CD14-positive monocyte (primary cell): ENCODE measurements around the gene CARD6. TPM values are rescaled to one million over a fixed set of nuclear protein-coding genes. Genes with fewer than 3 reads are reported as not detected.
A peak's percentile ranks its signal among the peaks of the same experiment; 100 is the strongest.

ENCODE experiments used
- DNase-seq, 3 donors: peaks; one replicate each; pipeline ENCODE4 v3.0.0-alpha.2; 2011 to 2022
- H2AFZ ChIP-seq: 2 replicates; pipeline ENCODE4 v1.6.0; 2012; ENCODE audit warnings: mild to moderate bottlenecking, low read depth, low read length, inconsistent platforms; ENCODE audit not compliant: insufficient read depth, poor library complexity, severe bottlenecking
- H3K27ac ChIP-seq, 2 donors: 1 replicate in 1 of 2; 2 replicates in 1 of 2; pipeline ENCODE4 v1.5.1; 2012 to 2013; ENCODE audit warnings: low read length in 2 of 2, control low read depth in 1 of 2, inconsistent platforms in 1 of 2, low read depth in 1 of 2, mild to moderate bottlenecking in 1 of 2
- H3K27me3 ChIP-seq, 2 donors: one replicate each; pipeline versions ENCODE4 v1.6.0 to v1.6.1; 2011 to 2013; ENCODE audit warnings: low read length in 2 of 2; ENCODE audit not compliant: control insufficient read depth in 2 of 2, insufficient read depth in 2 of 2
- H3K36me3 ChIP-seq, 2 donors: replicated peaks in 1 of 2; 1 replicate in 1 of 2; 2 replicates in 1 of 2; pipeline versions ENCODE4 v1.5.1 to v1.6.1; 2012 to 2013; ENCODE audit warnings: low read length in 2 of 2, control low read depth in 1 of 2, inconsistent platforms in 1 of 2, mild to moderate bottlenecking in 1 of 2; ENCODE audit not compliant: insufficient read depth in 2 of 2, control insufficient read depth in 1 of 2
- H3K4me1 ChIP-seq, 2 donors: 1 replicate in 1 of 2; 2 replicates in 1 of 2; pipeline versions ENCODE4 v1.5.1 to v1.6.1; 2012 to 2013; ENCODE audit warnings: low read length in 2 of 2, control low read depth in 1 of 2, inconsistent platforms in 1 of 2, mild to moderate bottlenecking in 1 of 2, moderate library complexity in 1 of 2; ENCODE audit not compliant: insufficient read depth in 2 of 2, control insufficient read depth in 1 of 2
- H3K4me2 ChIP-seq: replicated peaks from 2 replicates; pipeline ENCODE3; 2012; ENCODE audit warnings: low read length, moderate library complexity, mild to moderate bottlenecking; ENCODE audit not compliant: poor library complexity, severe bottlenecking; ENCODE audit errors: extremely low read depth
- H3K4me3 ChIP-seq, 3 experiments: fragments of 200-600 bp in 1 of 3; sonication (generic) in 1 of 3; replicated peaks in 1 of 3; 1 replicate in 2 of 3; 2 replicates in 1 of 3; pipeline ENCODE4 v1.5.1; 2011 to 2013; ENCODE audit warnings: low read length in 3 of 3, mild to moderate bottlenecking in 3 of 3, control low read depth in 2 of 3, low read depth in 2 of 3, inconsistent platforms in 1 of 3, moderate library complexity in 1 of 3
- H3K79me2 ChIP-seq: 2 replicates; pipeline ENCODE4 v1.6.0; 2012; ENCODE audit warnings: mild to moderate bottlenecking, control low read depth, inconsistent platforms, low read length, moderate library complexity; ENCODE audit not compliant: insufficient read depth
- H3K9ac ChIP-seq: 2 replicates; pipeline ENCODE4 v1.6.0; 2017; ENCODE audit warnings: low read length, mild to moderate bottlenecking; ENCODE audit not compliant: insufficient read depth, poor library complexity, severe bottlenecking
- H3K9me3 ChIP-seq, 2 donors: replicated peaks in 1 of 2; 1 replicate in 1 of 2; 2 replicates in 1 of 2; pipeline versions ENCODE4 v1.5.1 to v1.6.1; 2012 to 2013; ENCODE audit warnings: low read length in 2 of 2, control low read depth in 1 of 2; ENCODE audit not compliant: control insufficient read depth in 1 of 2, insufficient read depth in 1 of 2
- H4K20me1 ChIP-seq: 2 replicates; pipeline ENCODE4 v1.6.0; 2012; ENCODE audit warnings: mild to moderate bottlenecking, low read length, control low read depth, moderate library complexity; ENCODE audit not compliant: insufficient read depth
- H3K27ac Mint-ChIP-seq, 7 donors: one replicate each; pipeline ENCODE4 v1.8.0; 2020; ENCODE audit warnings: mild to moderate bottlenecking in 7 of 7, mixed read lengths in 7 of 7, moderate library complexity in 6 of 7, inconsistent platforms in 2 of 7
- H3K27me3 Mint-ChIP-seq, 3 donors: one replicate each; pipeline ENCODE4 v1.8.0; 2021 to 2022; ENCODE audit warnings: low read depth in 3 of 3, mild to moderate bottlenecking in 3 of 3, mixed read lengths in 3 of 3, moderate library complexity in 3 of 3, inconsistent platforms in 1 of 3
- H3K36me3 Mint-ChIP-seq, 2 donors: one replicate each; pipeline ENCODE4 v1.8.0; 2020; ENCODE audit warnings: mixed read lengths in 2 of 2, inconsistent platforms in 1 of 2, mild to moderate bottlenecking in 1 of 2
- H3K4me1 Mint-ChIP-seq: one replicate; pipeline ENCODE4 v1.8.0; 2020; ENCODE audit warnings: mild to moderate bottlenecking, mixed read lengths
- H3K4me3 Mint-ChIP-seq, 2 donors: one replicate each; pipeline ENCODE4 v1.8.0; 2020; ENCODE audit warnings: mild to moderate bottlenecking in 2 of 2, mixed read lengths in 2 of 2, moderate library complexity in 1 of 2
- H3K9me3 Mint-ChIP-seq, 7 donors: one replicate each; pipeline ENCODE4 v1.8.0; 2020 to 2022; ENCODE audit warnings: mixed read lengths in 7 of 7, mild to moderate bottlenecking in 6 of 7, moderate library complexity in 6 of 7, inconsistent platforms in 2 of 7
- WGBS: methylation state at CpG from one replicate; pipeline ENCODE4 v1.1.5; 2013; ENCODE audit warnings: missing lambda C conversion rate; ENCODE audit not compliant: insufficient coverage; 5-methylcytosine and 5-hydroxymethylcytosine counted together
- intact Hi-C, 2 donors: fragments of 100-400 bp; cut with micrococcal nuclease; formaldehyde crosslinking; loops; one replicate each; pipeline versions ENCODE4 v1.15.0 to v1.15.1; 2023
- polyA plus RNA-seq, 3 donors: library from polyadenylated mRNA; depleted of rRNA in 1 of 3; unstranded in 2 of 3; stranded (reverse) in 1 of 3; fragments of 300-500 nt in 2 of 3; fragments of >200 nt in 1 of 3; fragmentation: Illumina TruSeq in 2 of 3; gene quantifications; 1 replicate in 2 of 3; 2 replicates in 1 of 3; pipeline ENCODE4 v1.2.3, GENCODE V29; 2012 to 2021
- TF ChIP-seq, protein P1 (sequence below): fragments of 200-600 bp; IDR thresholded peaks from one replicate; pipeline ENCODE4 v1.8.0; 2022; ENCODE audit warnings: antibody characterized with exemption, mild to moderate bottlenecking

The CARD6 gene
- polyA plus RNA-seq, 3 donors = 5.8 to 15.6 (median 10.6) TPM

DNA sequence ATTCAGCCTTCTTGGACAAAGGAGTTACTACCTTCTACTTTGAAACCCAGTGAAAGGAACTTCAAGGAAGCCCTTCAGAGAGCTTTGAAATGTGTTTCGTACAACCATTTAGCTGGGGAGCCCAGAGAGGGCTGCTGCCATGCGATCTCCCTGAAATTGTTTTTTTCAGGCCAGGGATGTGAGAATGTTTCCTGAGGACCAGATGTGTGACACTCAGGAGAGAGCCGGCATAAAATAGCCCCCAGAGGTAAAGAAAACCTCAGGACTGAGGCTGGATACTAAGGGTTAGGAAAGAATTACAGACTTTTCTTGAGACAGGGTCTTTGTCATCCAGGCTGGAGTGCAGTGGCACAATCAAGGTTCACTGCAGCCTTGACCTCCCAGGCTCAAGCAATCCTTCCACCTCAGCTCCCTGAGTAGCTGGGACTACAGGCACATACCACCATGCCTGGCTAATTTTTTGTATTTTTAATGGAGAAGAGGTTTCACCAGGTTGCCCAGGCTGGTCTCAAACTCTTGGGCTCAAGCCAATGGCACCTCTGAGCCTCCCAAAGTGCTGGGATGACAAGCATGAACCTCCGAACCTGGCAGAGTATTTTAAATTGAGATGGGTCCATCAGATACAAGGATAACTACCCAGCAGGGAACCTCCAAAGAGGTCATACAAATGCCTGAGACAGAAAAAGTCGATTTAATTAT, 14.5 kb upstream of the CARD6 start:
- Histone ChIP-seq H2AFZ (no peak overlapping the region), H3K9ac (no peak overlapping the region), H3K4me3 (no peak overlapping the region), H3K79me2 (peaks cover 18% of the 10 kb centered on the region), H3K4me2 (no peak overlapping the region), H3K4me1 (no peaks in the 10 kb centered on the region), H4K20me1 (peaks cover 68% of the 10 kb centered on the region), H3K36me3 (peaks cover 53 to 70% of the 10 kb centered on the region in 2 donors), H3K27me3 (no peaks in the 10 kb centered on the region), H3K9me3 (no peaks in the 10 kb centered on the region), H3K27ac (no peak overlapping the region)
- Mint-ChIP-seq H3K4me1 (peaks cover 9% of the 10 kb centered on the region), H3K9me3 (peaks cover 0 to 2% (median 0%) of the 10 kb centered on the region in 7 donors), H3K36me3 (peaks cover 54 to 64% of the 10 kb centered on the region in 2 donors), H3K4me3 (no peak overlapping the region), H3K27ac (peak overlapping the region in 3 of 7 donors; percentile 26 to 85 (median 43)), H3K27me3 (no peaks in the 10 kb centered on the region)
- WGBS = 93% methylated on average over 3 of the region's 5 CpGs
- TF ChIP-seq, protein P1, sequence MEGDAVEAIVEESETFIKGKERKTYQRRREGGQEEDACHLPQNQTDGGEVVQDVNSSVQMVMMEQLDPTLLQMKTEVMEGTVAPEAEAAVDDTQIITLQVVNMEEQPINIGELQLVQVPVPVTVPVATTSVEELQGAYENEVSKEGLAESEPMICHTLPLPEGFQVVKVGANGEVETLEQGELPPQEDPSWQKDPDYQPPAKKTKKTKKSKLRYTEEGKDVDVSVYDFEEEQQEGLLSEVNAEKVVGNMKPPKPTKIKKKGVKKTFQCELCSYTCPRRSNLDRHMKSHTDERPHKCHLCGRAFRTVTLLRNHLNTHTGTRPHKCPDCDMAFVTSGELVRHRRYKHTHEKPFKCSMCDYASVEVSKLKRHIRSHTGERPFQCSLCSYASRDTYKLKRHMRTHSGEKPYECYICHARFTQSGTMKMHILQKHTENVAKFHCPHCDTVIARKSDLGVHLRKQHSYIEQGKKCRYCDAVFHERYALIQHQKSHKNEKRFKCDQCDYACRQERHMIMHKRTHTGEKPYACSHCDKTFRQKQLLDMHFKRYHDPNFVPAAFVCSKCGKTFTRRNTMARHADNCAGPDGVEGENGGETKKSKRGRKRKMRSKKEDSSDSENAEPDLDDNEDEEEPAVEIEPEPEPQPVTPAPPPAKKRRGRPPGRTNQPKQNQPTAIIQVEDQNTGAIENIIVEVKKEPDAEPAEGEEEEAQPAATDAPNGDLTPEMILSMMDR = no peak
- DNase-seq = no peak
- intact Hi-C loops = no loop called here

DNA sequence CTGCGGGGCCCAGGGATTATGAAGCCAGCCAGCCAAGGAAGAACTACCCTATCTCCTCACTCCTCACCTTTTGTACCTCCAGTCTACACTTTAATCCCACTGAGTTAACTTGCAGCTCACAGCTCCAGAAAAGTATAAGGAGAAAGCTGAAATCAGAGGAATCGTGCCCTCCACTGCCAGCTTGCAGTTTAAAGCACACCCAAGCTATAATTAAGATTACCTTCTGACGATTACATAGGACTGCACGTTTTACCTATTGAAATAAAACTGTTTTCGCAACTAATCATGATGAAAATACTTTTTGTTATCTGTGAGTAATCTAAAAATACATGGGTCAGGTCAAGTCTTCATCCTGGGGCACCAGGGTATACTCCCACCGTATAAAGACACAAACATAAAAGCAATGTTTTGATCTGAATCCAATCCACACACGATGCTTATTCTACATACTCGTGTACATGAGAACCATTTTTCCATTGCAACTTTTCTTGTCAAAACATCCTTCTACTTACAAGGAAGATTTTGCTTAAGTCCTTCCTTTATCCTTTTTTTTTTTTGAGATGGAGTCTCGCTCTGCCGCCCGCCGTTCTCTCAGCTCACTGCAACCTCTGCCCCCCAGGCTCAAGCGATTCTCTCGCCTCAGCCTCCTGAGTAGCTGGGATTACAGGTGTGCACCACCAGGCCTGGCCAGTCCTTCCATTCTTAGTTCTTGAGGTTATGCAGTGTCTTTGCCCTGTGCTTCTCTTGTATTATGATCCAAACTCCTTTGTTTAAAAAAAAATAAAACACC, 13.8 kb upstream of the CARD6 start:
- Histone ChIP-seq H3K4me3 (no peak overlapping the region), H3K27ac (no peak overlapping the region), H3K4me1 (no peaks in the 10 kb centered on the region), H3K27me3 (no peaks in the 10 kb centered on the region), H3K9me3 (no peaks in the 10 kb centered on the region), H2AFZ (no peak overlapping the region), H3K36me3 (peaks cover 60 to 77% of the 10 kb centered on the region in 2 donors), H4K20me1 (peaks cover 75% of the 10 kb centered on the region), H3K79me2 (peaks cover 25% of the 10 kb centered on the region), H3K9ac (no peak overlapping the region), H3K4me2 (no peak overlapping the region)
- Mint-ChIP-seq H3K4me1 (peaks cover 15% of the 10 kb centered on the region), H3K27me3 (no peaks in the 10 kb centered on the region), H3K36me3 (peaks cover 60 to 70% of the 10 kb centered on the region in 2 donors), H3K4me3 (no peak overlapping the region), H3K9me3 (no peaks in the 10 kb centered on the region), H3K27ac (peak overlapping the region in 2 of 7 donors; percentile 26 to 85)
- 89% methylated on average over 5 of the region's 14 CpGs for WGBS
- DNase-seq = no peak
- TF ChIP-seq, protein P1 = no peak
- intact Hi-C loops = no loop called here
